Activated T-helper 2 cell treated with anti-CD3 and anti-CD28 coated beads, Interferon-gamma antibody, Interleukin-2, Interleukin-4, amounts not matched to agents 10 μg/mL and 5 μg/mL and 100 μg/mL, durations not matched to agents 14 hours and 24 hours and 36 hours (primary cell): ENCODE measurements around the gene ADAMTS18. TPM values are rescaled to one million over a fixed set of nuclear protein-coding genes. Genes with fewer than 3 reads are reported as not detected.
"Not testable (repeated sequence)": the region's sequence is repeated elsewhere in the genome, so short reads cannot be mapped to it uniquely, and the experiment has no call there.

Experiments
- DNase-seq: peaks from one replicate; pipeline ENCODE4 v3.0.0; 2021; ENCODE audit warnings: low spot score
- H3K27ac Mint-ChIP-seq: one replicate; pipeline ENCODE4 v1.8.0; 2021; ENCODE audit warnings: mixed read lengths
- H3K27me3 Mint-ChIP-seq: one replicate; pipeline ENCODE4 v1.8.0; 2021; ENCODE audit warnings: low read depth, mixed read lengths
- H3K36me3 Mint-ChIP-seq: one replicate; pipeline ENCODE4 v1.8.0; 2021; ENCODE audit warnings: low read depth, mixed read lengths
- H3K4me1 Mint-ChIP-seq: one replicate; pipeline ENCODE4 v1.8.0; 2021; ENCODE audit warnings: low read depth, mixed read lengths
- H3K4me3 Mint-ChIP-seq: one replicate; pipeline ENCODE4 v1.8.0; 2021; ENCODE audit warnings: low read depth, mild to moderate bottlenecking, moderate library complexity, mixed read lengths
- H3K9me3 Mint-ChIP-seq: one replicate; pipeline ENCODE4 v1.8.0; 2021; ENCODE audit warnings: mixed read lengths
- intact Hi-C: fragments of 100-400 bp; cut with micrococcal nuclease; formaldehyde crosslinking; loops from one replicate; pipeline ENCODE4 v1.15.1; 2023
- total RNA-seq: library from RNA; stranded (reverse); gene quantifications from 2 replicates; pipeline ENCODE4 v1.2.3, GENCODE V29; 2022

The ADAMTS18 gene, protein sequence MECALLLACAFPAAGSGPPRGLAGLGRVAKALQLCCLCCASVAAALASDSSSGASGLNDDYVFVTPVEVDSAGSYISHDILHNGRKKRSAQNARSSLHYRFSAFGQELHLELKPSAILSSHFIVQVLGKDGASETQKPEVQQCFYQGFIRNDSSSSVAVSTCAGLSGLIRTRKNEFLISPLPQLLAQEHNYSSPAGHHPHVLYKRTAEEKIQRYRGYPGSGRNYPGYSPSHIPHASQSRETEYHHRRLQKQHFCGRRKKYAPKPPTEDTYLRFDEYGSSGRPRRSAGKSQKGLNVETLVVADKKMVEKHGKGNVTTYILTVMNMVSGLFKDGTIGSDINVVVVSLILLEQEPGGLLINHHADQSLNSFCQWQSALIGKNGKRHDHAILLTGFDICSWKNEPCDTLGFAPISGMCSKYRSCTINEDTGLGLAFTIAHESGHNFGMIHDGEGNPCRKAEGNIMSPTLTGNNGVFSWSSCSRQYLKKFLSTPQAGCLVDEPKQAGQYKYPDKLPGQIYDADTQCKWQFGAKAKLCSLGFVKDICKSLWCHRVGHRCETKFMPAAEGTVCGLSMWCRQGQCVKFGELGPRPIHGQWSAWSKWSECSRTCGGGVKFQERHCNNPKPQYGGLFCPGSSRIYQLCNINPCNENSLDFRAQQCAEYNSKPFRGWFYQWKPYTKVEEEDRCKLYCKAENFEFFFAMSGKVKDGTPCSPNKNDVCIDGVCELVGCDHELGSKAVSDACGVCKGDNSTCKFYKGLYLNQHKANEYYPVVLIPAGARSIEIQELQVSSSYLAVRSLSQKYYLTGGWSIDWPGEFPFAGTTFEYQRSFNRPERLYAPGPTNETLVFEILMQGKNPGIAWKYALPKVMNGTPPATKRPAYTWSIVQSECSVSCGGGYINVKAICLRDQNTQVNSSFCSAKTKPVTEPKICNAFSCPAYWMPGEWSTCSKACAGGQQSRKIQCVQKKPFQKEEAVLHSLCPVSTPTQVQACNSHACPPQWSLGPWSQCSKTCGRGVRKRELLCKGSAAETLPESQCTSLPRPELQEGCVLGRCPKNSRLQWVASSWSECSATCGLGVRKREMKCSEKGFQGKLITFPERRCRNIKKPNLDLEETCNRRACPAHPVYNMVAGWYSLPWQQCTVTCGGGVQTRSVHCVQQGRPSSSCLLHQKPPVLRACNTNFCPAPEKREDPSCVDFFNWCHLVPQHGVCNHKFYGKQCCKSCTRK (N-terminal part only)
- total RNA-seq, result not detected in 2 replicates

GRCh38 chr16:77434530-77435271 lies at the start of gene ADAMTS18:
Gene ADAMTS18, minus strand, starts transcription at chr16:77435034. Its CDS starts 339 bp downstream, at chr16:77434695.
- Mint-ChIP-seq H3K9me3 (no peaks in the 10 kb centered on the region), H3K27me3 (peaks cover 37% of the 10 kb centered on the region), H3K27ac (no peak within 1 kb of the TSS), H3K4me1 (no peaks in the 10 kb centered on the region), H3K36me3 (no peaks in the 10 kb centered on the region), H3K4me3 (no peak within 1 kb of the TSS)
- intact Hi-C loops, result no loop called here
- DNase-seq, result no peak

- Mint-ChIP-seq H3K4me1 (no peaks in the 10 kb centered on the region), H3K27me3 (no peaks in the 10 kb centered on the region), H3K27ac (no peak overlapping the region), H3K4me3 (no peak overlapping the region), H3K36me3 (no peaks in the 10 kb centered on the region), H3K9me3 (no peaks in the 10 kb centered on the region)
- intact Hi-C loops, result no loop called here
- no peak for DNase-seq
These were observed 46.0 kb upstream of the ADAMTS18 start for GRCh38 chr16:77480681-77481315.

DNA sequence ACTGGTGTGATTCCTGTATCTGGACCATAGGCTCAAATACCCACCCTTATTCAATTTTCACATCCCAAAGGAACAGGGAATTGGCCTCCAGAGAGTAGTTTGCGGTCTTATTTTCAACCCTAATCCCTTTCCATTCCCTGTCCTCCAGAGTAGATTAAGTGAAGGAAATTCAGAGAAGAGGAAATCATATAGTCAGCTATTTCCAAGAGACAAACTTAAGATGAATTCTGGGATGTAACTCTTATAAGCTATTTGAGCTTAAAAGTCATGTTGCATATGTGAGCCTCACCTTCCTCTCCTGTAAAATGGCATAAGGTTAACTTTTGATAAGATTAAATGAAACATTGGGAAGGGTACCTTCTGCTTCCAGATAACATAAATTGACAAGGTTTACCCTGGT lies 37.4 kb upstream of the ADAMTS18 start:
- intact Hi-C loops, result no loop called here
- Mint-ChIP-seq H3K9me3 (no peaks in the 10 kb centered on the region), H3K4me3 (no peak overlapping the region), H3K27ac (no peak overlapping the region), H3K27me3 (no peaks in the 10 kb centered on the region), H3K4me1 (no peaks in the 10 kb centered on the region), H3K36me3 (no peaks in the 10 kb centered on the region)
- no peak for DNase-seq

GRCh38 chr16:77470851-77471250 lies 36.0 kb upstream of the ADAMTS18 start:
- no peaks in the 10 kb centered on the region for H3K36me3 Mint-ChIP-seq
- no peaks in the 10 kb centered on the region for H3K4me1 Mint-ChIP-seq
- no peaks in the 10 kb centered on the region for H3K27me3 Mint-ChIP-seq
- intact Hi-C loops, result no loop called here
- H3K4me3 Mint-ChIP-seq, result no peak overlapping the region
- H3K9me3 Mint-ChIP-seq, result no peaks in the 10 kb centered on the region
- H3K27ac Mint-ChIP-seq, result no peak overlapping the region
- DNase-seq, result no peak

- Mint-ChIP-seq H3K27ac (no peak overlapping the region), H3K4me3 (no peak overlapping the region), H3K4me1 (no peaks in the 10 kb centered on the region), H3K27me3 (no peaks in the 10 kb centered on the region), H3K36me3 (no peaks in the 10 kb centered on the region), H3K9me3 (no peaks in the 10 kb centered on the region)
- intact Hi-C loops, result no loop called here
- no peak for DNase-seq
These were observed 34.8 kb upstream of the ADAMTS18 start for GRCh38 chr16:77469634-77470033.

- H3K9me3 Mint-ChIP-seq, result no peaks in the 10 kb centered on the region
- intact Hi-C loops, result no loop called here
- H3K27me3 Mint-ChIP-seq, result no peaks in the 10 kb centered on the region
These were observed 34.0 kb upstream of the ADAMTS18 start for GRCh38 chr16:77468831-77469230.

DNA sequence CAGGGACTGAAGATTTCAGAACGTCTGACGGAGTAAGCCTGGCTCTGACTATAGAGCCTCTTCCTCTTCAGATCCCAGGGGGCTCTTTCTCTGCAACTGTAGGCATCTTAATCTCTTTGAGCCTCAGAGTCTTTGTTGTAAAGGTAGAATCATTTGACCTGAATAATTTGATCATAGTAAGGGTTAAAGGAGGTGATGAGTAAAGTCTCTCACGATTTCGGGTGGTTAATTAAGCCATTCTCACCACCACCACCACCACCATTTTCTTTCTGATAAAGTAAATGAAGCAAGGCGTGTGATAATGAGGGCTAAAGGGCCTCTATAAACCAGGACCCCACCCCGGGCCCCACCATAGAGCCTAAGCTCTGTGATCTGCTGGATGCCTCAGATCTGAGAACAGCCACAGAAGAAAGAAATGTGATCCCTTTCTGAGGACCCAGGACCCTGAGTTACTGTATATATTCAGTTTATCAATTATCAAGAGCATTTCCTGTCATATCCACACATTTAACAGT lies 33.0 kb upstream of the ADAMTS18 start:
- no peaks in the 10 kb centered on the region for H3K36me3 Mint-ChIP-seq
- no peak for DNase-seq
- H3K27ac Mint-ChIP-seq, result no peak overlapping the region
- H3K27me3 Mint-ChIP-seq, result no peaks in the 10 kb centered on the region
- no peaks in the 10 kb centered on the region for H3K9me3 Mint-ChIP-seq
- H3K4me1 Mint-ChIP-seq, result no peaks in the 10 kb centered on the region
- no peak overlapping the region for H3K4me3 Mint-ChIP-seq
- intact Hi-C loops, result no loop called here

More at GRCh38 chr16:77468831-77469230, 34.0 kb upstream of the ADAMTS18 start:
- no peaks in the 10 kb centered on the region for H3K36me3 Mint-ChIP-seq
- no peak overlapping the region for H3K27ac Mint-ChIP-seq
- no peaks in the 10 kb centered on the region for H3K4me1 Mint-ChIP-seq
- DNase-seq, result no peak
- H3K4me3 Mint-ChIP-seq, result no peak overlapping the region

DNA sequence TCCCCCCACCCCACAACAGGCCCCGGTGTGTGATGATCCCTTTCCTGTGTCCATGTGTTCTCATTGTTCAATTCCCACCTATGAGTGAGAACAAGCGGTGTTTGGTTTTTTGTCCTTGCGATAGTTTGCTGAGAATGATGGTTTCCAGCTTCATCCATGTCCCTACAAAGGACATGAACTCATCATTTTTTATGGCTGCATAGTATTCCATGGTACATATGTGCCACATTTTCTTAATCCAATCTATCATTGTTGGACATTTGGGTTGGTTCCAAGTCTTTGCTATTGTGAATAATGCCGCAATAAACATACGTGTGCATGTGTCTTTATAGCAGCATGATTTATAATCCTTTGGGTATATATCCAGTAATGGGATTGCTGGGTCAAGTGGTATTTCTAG lies 28.8 kb upstream of the ADAMTS18 start:
- DNase-seq, H3K27me3 Mint-ChIP-seq, intact Hi-C loops, H3K4me3 Mint-ChIP-seq, H3K4me1 Mint-ChIP-seq, H3K9me3 Mint-ChIP-seq, H3K27ac Mint-ChIP-seq, H3K36me3 Mint-ChIP-seq: not testable (repeated sequence)

DNA sequence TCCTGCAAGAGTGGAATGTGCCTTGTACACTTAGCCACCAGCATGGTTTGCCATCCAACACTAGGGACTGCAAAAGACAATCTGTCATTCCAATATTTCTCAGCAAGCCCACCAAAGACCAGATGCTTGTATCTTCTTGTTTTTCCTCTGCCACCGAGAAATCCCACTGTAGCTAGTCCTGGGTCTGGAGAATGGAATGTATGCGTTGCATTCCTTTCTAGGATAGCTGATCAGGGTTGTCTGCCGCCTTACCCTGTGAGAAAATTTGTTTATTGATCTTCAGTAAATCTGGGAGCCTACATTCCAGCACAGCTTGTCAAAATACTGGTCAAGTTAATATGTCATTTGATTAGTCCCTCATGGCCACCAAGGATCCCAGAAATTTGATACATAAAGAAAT lies 28.1 kb upstream of the ADAMTS18 start:
- Mint-ChIP-seq H3K36me3 (no peaks in the 10 kb centered on the region), H3K4me1 (no peaks in the 10 kb centered on the region), H3K4me3 (no peak overlapping the region), H3K9me3 (no peaks in the 10 kb centered on the region), H3K27me3 (peaks cover 2% of the 10 kb centered on the region), H3K27ac (no peak overlapping the region)
- intact Hi-C loops, result no loop called here
- no peak for DNase-seq

- no peak overlapping the region for H3K27ac Mint-ChIP-seq
- H3K27me3 Mint-ChIP-seq, result peaks cover 2% of the 10 kb centered on the region
- DNase-seq, result no peak
- no peaks in the 10 kb centered on the region for H3K9me3 Mint-ChIP-seq
- no peaks in the 10 kb centered on the region for H3K36me3 Mint-ChIP-seq
- intact Hi-C loops, result no loop called here
- no peak overlapping the region for H3K4me3 Mint-ChIP-seq
- no peaks in the 10 kb centered on the region for H3K4me1 Mint-ChIP-seq
These were observed 24.9 kb upstream of the ADAMTS18 start for GRCh38 chr16:77459534-77460254.

DNA sequence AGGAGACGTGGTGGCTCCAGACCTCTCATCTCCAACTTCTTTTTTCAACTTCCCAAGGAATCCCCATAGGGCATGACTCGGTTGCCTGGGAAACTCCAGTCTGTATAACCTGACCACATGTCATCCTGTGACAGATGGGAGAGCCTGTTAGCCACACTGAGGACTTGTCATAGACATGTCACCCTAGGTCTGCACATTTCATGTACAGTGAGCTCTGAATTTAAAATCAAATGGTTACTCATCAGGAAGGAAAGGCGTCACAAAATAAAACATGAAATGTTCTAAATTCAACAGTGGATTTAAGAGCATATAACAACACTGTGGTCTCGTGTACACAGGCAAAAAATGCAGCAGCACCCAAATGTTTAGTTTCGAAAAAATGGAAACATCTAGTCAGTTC lies 22.2 kb upstream of the ADAMTS18 start:
- no peak for DNase-seq
- intact Hi-C loops, result no loop called here
- H3K4me3 Mint-ChIP-seq, result no peak overlapping the region
- no peaks in the 10 kb centered on the region for H3K9me3 Mint-ChIP-seq
- H3K4me1 Mint-ChIP-seq, result no peaks in the 10 kb centered on the region
- peaks cover 2% of the 10 kb centered on the region for H3K27me3 Mint-ChIP-seq
- no peak overlapping the region for H3K27ac Mint-ChIP-seq
- H3K36me3 Mint-ChIP-seq, result no peaks in the 10 kb centered on the region
